ENCODE results near the gene BAD.

The BAD gene

GRCh38 chr11:64263021-64263946, 21.2 kb downstream of the BAD start:
- no peak overlapping the region for H3K4me3 Mint-ChIP-seq
- peaks cover 15% of the 10 kb centered on the region for H3K4me1 Mint-ChIP-seq (ENCODE audit: low read depth)
- peak overlapping the region; percentile 58 for H3K27ac Mint-ChIP-seq
- peaks cover 5% of the 10 kb centered on the region for H3K36me3 Mint-ChIP-seq
- H3K9me3 Mint-ChIP-seq (ENCODE audit: low read depth): no peaks in the 10 kb centered on the region
- no peaks in the 10 kb centered on the region for H3K27me3 Mint-ChIP-seq

DNA sequence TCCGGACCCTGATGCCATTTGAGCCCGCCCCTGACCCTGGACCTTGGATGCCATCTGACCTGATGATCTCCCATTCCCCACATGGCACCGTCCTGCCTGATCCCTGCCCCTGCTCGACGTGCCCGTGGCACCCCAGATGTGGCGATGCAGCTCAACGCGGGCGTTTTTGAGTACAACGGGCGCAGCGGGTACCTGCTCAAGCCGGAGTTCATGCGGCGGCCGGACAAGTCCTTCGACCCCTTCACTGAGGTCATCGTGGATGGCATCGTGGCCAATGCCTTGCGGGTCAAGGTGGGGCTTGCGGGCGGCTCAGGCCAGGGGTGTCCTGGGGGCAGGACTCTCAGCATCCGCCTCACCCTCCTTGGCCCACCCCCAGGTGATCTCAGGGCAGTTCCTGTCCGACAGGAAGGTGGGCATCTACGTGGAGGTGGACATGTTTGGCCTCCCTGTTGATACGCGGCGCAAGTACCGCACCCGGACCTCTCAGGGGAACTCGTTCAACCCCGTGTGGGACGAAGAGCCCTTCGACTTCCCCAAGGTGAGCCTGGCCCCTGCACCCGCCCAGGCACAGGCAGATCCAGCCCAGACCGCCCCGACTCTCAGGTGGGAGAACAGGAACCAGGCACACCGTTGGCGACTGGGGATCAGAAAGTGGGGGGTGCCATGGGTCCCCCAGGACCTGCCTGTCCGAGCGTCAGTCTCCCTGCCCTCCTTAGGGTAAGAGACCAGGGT, 22.0 kb downstream of the BAD start:
- peaks cover 7% of the 10 kb centered on the region for H3K4me1 Mint-ChIP-seq (ENCODE audit: low read depth)
- H3K9me3 Mint-ChIP-seq (ENCODE audit: low read depth): no peaks in the 10 kb centered on the region
- peaks cover 5% of the 10 kb centered on the region for H3K36me3 Mint-ChIP-seq
- no peaks in the 10 kb centered on the region for H3K27me3 Mint-ChIP-seq
- H3K27ac Mint-ChIP-seq: no peak overlapping the region
- no peak overlapping the region for H3K4me3 Mint-ChIP-seq

DNA sequence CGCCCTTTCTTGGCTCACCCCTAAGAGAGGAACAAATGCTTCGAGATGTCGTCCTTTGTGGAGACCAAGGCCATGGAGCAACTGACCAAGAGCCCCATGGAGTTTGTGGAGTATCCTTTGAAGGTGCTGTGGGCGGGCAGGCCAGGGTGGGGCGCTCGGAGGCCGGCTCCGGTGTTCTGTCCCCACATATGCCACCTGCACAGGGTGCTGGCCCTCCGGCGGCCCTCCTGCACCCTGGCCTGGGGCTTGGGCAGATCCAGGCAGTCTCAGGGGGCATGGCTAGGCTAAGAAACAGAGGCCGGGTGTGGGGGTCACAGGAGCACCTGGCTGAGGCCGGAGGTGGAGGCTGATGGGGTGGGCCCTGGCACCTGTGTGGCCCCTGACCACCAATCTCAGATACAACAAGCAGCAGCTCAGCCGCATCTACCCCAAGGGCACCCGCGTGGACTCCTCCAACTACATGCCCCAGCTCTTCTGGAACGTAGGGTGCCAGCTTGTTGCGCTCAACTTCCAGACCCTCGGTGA, 22.8 kb downstream of the BAD start:
- Mint-ChIP-seq H3K4me1 (ENCODE audit: low read depth) (peaks cover 7% of the 10 kb centered on the region), H3K36me3 (peaks cover 5% of the 10 kb centered on the region), H3K4me3 (no peak overlapping the region), H3K27me3 (no peaks in the 10 kb centered on the region), H3K27ac (no peak overlapping the region), H3K9me3 (ENCODE audit: low read depth) (no peaks in the 10 kb centered on the region)

- Mint-ChIP-seq H3K27me3 (no peaks in the 10 kb centered on the region), H3K27ac (no peak overlapping the region), H3K36me3 (peaks cover 5% of the 10 kb centered on the region), H3K4me3 (no peak overlapping the region), H3K9me3 (ENCODE audit: low read depth) (no peaks in the 10 kb centered on the region), H3K4me1 (ENCODE audit: low read depth) (peaks cover 7% of the 10 kb centered on the region)
These were observed 24.2 kb downstream of the BAD start for GRCh38 chr11:64260147-64260708.

DNA sequence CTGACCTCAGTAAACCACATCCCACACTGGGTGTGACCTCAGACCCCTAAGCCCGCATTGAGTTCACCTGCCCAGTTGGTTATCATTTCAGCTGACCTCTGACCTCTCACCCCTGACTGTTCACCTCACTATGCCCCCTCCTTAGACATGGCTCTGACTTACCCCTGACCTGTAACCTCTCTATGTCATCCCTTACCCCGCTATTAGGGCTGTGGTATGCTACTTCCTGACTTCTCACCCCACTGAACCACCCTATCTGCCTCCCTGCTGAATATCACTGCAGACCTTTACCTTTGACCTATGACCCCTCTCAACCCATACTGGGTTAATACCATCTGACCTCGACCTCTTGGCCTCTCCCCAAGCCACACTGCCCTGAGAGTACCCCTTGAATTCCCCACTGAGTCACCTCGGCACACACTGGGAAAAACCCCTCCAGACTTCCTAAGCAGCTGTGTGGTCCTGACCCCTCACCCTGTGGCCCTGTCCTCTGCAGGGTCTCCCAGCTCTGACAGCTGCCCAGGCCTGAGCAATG, 24.9 kb downstream of the BAD start:
- Mint-ChIP-seq H3K27ac (no peak overlapping the region), H3K9me3 (ENCODE audit: low read depth) (no peaks in the 10 kb centered on the region), H3K4me1 (ENCODE audit: low read depth) (peaks cover 7% of the 10 kb centered on the region), H3K27me3 (no peaks in the 10 kb centered on the region), H3K4me3 (no peak overlapping the region), H3K36me3 (peaks cover 5% of the 10 kb centered on the region)

GRCh38 chr11:64258946-64259532, 25.4 kb downstream of the BAD start:
- no peak overlapping the region for H3K4me3 Mint-ChIP-seq
- H3K4me1 Mint-ChIP-seq (ENCODE audit: low read depth): peaks cover 7% of the 10 kb centered on the region
- H3K27me3 Mint-ChIP-seq: no peaks in the 10 kb centered on the region
- H3K36me3 Mint-ChIP-seq: peaks cover 5% of the 10 kb centered on the region
- no peaks in the 10 kb centered on the region for H3K9me3 Mint-ChIP-seq (ENCODE audit: low read depth)
- no peak overlapping the region for H3K27ac Mint-ChIP-seq

GRCh38 chr11:64258356-64258755, 26.1 kb downstream of the BAD start:
- no peak overlapping the region for H3K27ac Mint-ChIP-seq

DNA sequence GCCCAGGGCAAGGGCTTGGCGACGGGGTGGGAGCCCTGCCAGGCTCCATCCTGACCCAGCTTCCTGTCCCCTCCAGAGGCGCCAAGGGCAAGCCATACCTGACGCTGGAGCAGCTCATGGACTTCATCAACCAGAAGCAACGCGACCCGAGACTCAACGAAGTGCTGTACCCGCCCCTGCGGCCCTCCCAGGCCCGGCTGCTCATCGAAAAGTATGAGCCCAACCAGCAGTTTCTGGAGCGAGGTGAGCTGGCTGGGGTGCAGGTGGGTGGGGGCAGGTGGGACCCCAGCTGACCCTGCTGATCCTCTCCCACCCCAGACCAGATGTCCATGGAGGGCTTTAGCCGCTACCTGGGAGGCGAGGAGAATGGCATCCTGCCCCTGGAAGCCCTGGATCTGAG, 28.2 kb downstream of the BAD start:
- no peak overlapping the region for H3K4me3 Mint-ChIP-seq
- no peaks in the 10 kb centered on the region for H3K9me3 Mint-ChIP-seq (ENCODE audit: low read depth)
- no peaks in the 10 kb centered on the region for H3K27me3 Mint-ChIP-seq
- H3K4me1 Mint-ChIP-seq (ENCODE audit: low read depth): peaks cover 14% of the 10 kb centered on the region
- peaks cover 5% of the 10 kb centered on the region for H3K36me3 Mint-ChIP-seq
- no peak overlapping the region for H3K27ac Mint-ChIP-seq

More at GRCh38 chr11:64258356-64258755, 26.1 kb downstream of the BAD start:
- Mint-ChIP-seq H3K36me3 (peaks cover 5% of the 10 kb centered on the region), H3K27me3 (no peaks in the 10 kb centered on the region), H3K9me3 (ENCODE audit: low read depth) (no peaks in the 10 kb centered on the region), H3K4me1 (ENCODE audit: low read depth) (peaks cover 7% of the 10 kb centered on the region), H3K4me3 (no peak overlapping the region)

GRCh38 chr11:64255135-64256128, 29.0 kb downstream of the BAD start:
- no peak overlapping the region for H3K27ac Mint-ChIP-seq
- H3K4me3 Mint-ChIP-seq: no peak overlapping the region
- peaks cover 5% of the 10 kb centered on the region for H3K36me3 Mint-ChIP-seq
- peaks cover 16% of the 10 kb centered on the region for H3K4me1 Mint-ChIP-seq (ENCODE audit: low read depth)
- no peaks in the 10 kb centered on the region for H3K27me3 Mint-ChIP-seq
- H3K9me3 Mint-ChIP-seq (ENCODE audit: low read depth): no peaks in the 10 kb centered on the region

- Mint-ChIP-seq H3K9me3 (ENCODE audit: low read depth) (no peaks in the 10 kb centered on the region), H3K4me1 (ENCODE audit: low read depth) (peaks cover 12% of the 10 kb centered on the region), H3K4me3 (no peak overlapping the region), H3K27me3 (no peaks in the 10 kb centered on the region), H3K36me3 (peaks cover 1% of the 10 kb centered on the region), H3K27ac (no peak overlapping the region)
These were observed 30.1 kb downstream of the BAD start for GRCh38 chr11:64254326-64254725.

GRCh38 chr11:64253481-64253880, 31.0 kb downstream of the BAD start:
- H3K4me1 Mint-ChIP-seq (ENCODE audit: low read depth): peaks cover 12% of the 10 kb centered on the region
- H3K27me3 Mint-ChIP-seq: no peaks in the 10 kb centered on the region
- H3K27ac Mint-ChIP-seq: no peak overlapping the region
- H3K9me3 Mint-ChIP-seq (ENCODE audit: low read depth): no peaks in the 10 kb centered on the region
- peak overlapping the region; percentile 32 for H3K4me3 Mint-ChIP-seq
- H3K36me3 Mint-ChIP-seq: no peaks in the 10 kb centered on the region

GRCh38 chr11:64253043-64253442, 31.4 kb downstream of the BAD start:
- Mint-ChIP-seq H3K4me3 (peak overlapping the region; percentile 32), H3K27ac (no peak overlapping the region)

DNA sequence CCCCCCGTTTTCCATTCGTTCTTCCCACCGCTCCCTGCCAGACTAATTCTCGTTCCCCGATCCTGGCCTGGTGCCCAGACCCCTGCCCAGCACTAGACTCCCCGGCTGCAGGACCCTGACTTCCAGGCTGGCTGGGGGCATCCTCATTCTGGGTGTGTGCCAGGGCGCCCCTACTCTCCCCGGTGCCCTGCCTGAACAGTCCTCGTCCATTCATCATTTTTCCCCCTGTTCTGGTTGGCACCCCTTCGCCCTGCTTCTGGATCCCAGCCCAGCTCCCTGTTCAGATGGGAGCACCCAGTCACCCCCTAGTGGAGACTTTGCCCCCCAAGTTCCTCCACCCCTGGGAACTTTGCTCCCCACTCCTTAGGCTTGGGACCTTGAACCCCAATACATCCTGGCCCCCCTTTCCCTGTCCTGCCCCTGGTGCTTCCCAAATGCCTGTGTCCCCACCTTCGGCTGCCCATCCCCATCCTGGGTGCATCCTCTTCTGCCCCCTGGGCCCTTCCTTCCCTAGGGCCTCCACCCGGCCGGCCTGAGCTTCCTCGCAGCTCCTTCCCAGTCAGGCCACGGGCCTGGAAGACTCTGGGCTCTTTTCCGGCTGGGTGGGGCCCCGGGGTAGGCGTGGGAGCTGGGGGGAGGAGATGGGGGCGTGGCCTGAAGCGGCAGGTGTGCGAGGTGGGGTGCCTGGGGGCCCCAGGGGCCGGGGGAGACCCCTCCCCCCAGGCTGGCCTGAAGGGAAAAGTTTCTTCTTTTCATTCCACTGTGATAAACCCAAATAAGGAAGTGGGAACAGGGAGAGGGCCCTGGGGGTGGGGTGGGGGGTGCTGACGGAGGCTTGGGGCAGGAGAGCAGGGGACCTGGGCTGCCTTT, 32.2 kb downstream of the BAD start:
- Mint-ChIP-seq H3K9me3 (ENCODE audit: low read depth) (no peaks in the 10 kb centered on the region), H3K27me3 (no peaks in the 10 kb centered on the region), H3K4me3 (peak overlapping the region; percentile 89), H3K36me3 (no peaks in the 10 kb centered on the region), H3K4me1 (ENCODE audit: low read depth) (peaks cover 15% of the 10 kb centered on the region), H3K27ac (peak overlapping the region; percentile 41)

More at GRCh38 chr11:64253043-64253442, 31.4 kb downstream of the BAD start:
- Mint-ChIP-seq H3K36me3 (no peaks in the 10 kb centered on the region), H3K4me1 (ENCODE audit: low read depth) (peaks cover 12% of the 10 kb centered on the region), H3K27me3 (no peaks in the 10 kb centered on the region), H3K9me3 (ENCODE audit: low read depth) (no peaks in the 10 kb centered on the region)
